GM19238 (cell line): ENCODE measurements around the gene ZNF280D.
A peak's percentile ranks its signal among the peaks of the same experiment; 100 is the strongest.
"Not testable (repeated sequence)": the region's sequence is repeated elsewhere in the genome, so short reads cannot be mapped to it uniquely, and the experiment has no call there.

Experiments used
- DNase-seq: peaks from one replicate; pipeline ENCODE4 v3.0.0; 2011; ENCODE audit warnings: low spot score; ENCODE audit not compliant: insufficient read length

Gene ZNF280D, protein sequence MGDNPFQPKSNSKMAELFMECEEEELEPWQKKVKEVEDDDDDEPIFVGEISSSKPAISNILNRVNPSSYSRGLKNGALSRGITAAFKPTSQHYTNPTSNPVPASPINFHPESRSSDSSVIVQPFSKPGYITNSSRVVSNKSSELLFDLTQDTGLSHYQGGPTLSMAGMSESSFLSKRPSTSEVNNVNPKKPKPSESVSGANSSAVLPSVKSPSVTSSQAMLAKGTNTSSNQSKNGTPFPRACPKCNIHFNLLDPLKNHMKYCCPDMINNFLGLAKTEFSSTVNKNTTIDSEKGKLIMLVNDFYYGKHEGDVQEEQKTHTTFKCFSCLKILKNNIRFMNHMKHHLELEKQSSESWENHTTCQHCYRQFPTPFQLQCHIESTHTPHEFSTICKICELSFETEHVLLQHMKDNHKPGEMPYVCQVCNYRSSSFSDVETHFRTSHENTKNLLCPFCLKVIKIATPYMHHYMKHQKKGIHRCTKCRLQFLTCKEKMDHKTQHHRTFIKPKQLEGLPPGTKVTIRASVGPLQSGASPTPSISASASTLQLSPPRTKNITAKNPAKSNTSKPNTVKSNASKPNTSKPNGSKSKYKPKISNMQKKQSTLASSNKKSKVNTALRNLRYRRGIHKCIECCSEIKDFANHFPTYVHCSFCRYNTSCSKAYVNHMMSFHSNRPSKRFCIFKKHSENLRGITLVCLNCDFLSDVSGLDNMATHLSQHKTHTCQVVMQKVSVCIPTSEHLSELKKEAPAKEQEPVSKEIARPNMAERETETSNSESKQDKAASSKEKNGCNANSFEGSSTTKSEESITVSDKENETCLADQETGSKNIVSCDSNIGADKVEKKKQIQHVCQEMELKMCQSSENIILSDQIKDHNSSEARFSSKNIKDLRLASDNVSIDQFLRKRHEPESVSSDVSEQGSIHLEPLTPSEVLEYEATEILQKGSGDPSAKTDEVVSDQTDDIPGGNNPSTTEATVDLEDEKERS

DNA sequence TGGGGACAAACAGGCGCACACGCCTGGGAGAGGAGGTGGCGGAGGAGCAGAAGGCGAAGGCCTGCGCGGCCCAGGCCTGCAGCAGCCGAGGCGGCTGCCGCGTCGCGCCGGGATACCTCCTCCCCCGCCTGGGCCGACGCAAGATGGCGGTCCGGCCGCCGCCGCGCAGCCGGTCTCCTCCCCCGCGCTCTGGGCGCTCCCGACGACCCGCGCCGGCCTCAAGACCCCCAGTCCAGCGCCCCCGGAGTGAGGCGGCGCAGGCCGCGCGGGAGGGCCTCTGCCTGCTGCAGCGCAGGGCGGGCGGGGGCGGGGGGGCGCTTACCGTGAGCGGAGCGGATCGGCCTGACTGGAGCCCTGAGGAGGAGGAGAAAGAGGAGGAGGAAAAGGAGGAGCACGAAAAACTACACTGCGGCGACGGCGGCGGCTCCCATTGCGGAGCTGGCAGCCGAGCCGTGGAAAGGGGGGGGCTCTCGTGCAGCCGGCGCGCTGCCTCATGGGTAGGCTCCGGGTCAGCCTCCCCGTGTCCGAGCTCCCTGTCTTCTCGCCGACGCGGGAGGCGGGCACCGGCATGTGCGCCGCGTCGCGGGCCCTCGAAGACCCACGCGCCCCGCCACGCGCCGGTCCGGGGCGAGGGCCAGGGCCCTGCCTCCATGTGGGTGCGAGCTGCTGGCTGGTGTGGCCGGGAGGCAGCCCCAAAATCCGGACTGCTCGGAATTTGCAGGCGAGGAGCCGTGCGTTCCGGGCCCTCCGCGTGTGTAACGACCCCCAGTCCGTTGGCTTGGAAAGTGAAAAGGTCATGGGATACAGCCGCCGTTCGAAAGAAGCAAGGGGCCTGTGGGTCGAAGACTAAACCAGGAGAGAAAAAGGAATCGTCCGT is at the start of gene ZNF280D:
Gene ZNF280D (minus strand): TSS at position 374 of the 877 bp plus-strand sequence. CDS start 26,400 bp downstream, outside the sequence.
- peak; percentile 63 for DNase-seq

DNA sequence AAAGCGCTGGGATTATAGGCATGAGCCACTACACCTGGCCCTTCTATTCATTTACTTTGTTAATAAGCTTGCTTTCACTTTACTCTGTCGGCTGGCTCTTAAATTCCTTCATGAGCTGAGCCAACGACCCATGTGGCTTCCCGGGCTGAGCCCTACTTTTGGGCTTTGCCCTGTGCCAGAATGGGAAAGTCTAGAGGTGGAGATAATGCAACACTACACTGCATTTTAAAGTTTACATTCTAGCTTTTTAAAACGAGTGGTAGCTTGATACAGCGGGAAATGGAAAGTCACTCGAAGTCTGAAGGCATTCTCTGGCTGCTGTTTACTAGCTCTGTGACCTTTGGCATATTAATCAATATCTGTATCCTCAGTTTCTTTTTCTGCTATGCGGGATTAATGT is 49.0 kb upstream of the ZNF280D start:
- DNase-seq = no peak

DNA sequence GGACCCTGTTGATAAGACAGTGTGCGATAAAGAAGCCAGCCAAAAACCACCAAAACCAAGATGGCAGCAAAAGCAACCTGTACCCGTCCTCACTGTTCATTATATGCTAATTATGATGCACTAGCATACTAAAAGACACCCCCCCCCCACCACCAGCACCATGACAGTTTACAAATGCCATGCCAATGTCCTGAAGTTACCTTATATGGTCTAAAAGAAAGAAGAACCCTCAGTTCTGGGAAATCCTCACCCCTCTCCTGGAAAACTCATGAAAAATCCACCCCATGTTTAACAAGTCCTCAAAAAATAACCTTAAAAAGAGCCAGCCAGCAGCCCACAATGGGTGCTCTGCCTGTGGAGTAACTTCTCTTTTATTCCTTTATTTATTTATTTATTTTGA is 48.4 kb upstream of the ZNF280D start:
- DNase-seq = no peak

DNA sequence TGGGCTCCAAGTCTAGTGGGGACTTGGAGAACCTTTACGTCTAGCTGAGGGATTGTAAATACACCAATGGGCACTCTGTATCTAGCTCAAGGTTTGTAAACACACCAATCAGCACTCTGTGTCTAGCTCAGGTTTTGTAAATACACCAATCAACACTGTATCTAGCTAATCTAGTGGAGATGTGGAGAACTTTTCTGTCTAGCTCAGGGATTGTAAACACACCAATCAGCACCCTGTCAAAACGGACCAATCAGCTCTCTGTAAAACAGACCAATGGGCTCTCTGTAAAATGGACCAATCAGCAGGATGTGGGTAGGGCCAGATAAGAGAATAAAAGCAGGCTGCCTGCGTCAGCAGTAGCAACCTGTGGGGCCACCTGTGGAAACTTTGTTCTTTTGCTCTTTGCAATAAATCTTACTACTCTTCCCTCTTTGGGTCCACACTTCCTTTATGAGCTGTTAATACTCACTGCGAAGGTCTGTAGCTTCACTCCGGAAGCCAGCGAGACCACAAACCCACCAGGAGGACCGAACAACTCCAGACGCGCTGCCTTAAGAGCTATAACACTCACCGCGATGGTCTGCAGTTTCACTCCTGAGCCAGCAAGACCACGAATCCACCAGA is 46.9 kb upstream of the ZNF280D start:
- DNase-seq = not testable (repeated sequence)

DNA sequence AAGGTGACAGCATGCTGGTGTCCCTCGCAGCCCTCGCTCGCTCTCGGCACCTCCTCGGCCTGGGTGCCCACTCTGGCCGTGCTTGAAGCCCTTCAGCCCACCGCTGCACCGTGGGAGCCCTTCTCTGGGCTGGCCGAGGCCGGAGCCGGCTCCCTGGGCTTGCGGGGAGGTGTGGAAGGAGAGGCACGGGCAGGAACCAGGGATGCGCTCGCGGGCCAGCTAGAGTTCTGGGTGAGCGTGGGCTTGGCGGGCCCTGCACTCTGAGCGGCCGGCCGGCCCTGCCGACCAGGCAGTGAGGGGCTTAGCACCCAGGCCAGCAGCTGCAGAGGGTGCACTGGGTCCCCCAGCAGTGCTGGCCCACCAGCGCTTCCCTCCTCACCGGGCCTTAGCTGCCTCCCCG is 46.1 kb upstream of the ZNF280D start:
- DNase-seq = not testable (repeated sequence)

DNA sequence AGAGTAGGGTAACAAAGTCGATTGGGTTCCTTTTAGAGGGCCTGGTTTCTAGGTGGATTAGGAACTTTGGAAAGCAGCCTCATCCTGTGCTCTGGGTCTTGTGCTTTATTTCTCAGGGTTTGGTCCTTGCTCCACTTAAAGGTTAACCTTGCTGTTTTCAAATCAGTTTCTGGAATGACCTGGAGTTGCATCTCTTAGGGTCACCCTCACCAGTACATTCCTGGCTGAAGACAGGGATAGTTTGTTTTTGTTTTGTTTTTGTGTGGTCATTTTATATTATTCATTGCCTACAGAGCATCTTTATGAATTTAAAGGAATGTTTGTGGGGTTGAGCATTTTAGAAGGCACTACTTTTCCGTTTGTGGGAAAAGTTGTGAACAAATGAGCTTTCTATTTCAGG is 45.5 kb upstream of the ZNF280D start:
- DNase-seq = no peak

DNA sequence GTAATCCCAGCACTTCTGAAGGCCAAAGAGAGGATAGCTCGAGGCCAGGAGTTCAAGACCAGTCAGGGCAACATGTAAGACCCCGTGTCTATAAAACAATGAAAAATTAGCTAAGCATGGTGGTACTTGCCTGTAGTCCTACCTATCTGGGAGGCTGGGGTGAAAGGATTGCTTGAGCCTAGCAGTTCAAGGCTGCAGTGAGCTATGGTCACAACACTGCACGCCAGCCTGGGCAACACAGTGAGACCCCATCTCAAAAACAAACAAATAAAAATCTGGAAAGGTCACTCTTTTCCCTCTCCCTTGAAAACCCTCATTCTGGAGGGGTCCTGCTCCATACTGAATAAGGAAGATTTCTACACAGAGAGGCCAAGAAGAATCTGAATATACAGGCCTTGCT is 43.5 kb upstream of the ZNF280D start:
- DNase-seq = no peak

DNA sequence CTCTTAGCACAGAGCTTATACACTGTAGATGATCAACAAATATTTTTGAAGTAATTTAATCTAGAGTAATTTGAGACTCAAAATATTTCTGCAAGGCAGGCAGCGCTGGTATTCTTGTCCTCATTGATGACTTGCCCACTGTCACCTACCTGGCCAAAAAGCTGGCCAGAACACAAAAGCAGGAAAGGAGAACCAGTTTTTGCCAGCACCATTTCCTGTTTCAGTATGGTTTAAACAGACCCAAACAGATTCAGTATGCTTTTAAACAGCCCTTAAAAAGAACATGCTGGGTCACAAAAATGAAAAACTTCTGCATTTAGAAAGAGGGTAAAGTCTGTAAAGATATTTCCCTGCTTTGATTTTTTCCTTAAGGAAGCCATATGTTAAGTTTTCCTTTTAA is 42.3 kb upstream of the ZNF280D start:
- DNase-seq = no peak

DNA sequence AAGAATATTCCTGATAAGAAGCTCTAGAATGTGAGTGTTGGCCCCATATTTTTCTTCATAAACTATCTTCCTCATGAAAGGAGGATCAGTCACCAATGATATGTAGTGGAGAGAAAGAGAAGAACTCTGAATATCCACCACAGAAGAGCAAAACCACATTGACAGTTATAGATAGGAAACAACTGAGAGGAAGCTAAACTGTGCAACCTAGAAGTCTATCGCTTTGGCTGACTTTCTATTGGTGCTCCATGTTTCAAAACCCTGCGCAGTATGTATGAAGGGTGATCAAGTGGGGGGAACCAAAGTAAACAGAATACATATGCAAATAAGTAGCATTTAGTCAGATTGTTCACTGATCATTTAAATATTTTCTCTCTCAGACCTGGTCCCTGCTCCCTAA is 41.0 kb upstream of the ZNF280D start:
- no peak for DNase-seq

DNA sequence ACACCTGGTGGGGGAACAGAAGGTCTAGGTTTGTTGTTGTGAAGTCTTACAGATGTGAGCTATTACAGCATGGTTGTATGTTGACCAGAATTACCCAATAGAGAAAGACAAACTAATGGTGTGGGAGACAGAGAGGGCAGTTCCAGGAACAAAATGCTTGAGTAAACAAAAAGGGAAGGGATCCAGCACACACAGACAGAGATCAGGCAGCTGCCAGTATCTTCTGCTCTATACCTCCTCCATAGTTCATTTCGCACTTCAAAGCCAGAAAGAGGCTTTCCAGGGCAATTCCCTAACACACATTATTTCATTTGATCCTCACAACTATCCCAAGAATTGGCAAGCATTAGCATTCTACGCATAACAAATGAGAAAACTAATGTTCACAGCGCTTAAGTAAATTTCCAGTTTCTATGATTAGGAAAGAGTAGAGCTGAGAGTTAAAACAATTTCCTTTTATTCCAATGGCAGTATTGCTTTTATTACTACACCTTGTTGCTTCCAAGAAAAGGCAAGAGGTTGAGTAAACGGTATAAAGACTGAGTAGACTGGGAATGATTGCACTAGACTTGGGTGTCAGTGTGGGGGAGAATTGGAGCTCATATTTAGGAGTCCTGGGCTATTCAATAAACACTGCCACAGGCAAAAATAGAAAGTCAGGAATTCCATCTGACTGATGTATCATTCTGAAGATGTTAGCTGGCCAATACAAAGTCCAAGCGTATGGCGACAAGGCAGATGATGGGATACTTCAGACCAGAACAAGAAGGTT is 39.7 kb upstream of the ZNF280D start:
- DNase-seq = no peak

DNA sequence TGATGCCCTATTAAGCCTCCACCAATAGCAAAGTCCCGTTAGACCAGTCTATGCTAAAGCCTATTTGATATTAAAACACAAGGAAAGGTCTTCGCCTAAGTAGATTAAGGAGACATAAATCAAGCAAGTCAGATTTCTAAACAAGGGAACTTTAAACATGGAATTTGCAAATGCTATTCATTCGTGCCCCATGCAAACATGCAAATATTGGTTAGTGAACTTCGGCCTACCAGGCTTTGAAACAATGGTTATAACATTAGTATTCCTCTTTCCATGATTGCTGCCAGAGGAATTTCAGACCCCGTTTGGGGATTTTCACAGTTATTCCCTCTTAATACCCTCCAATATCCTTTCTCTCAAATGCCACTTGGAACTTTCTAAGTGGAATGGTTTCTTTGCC is 36.9 kb upstream of the ZNF280D start:
- no peak for DNase-seq

DNA sequence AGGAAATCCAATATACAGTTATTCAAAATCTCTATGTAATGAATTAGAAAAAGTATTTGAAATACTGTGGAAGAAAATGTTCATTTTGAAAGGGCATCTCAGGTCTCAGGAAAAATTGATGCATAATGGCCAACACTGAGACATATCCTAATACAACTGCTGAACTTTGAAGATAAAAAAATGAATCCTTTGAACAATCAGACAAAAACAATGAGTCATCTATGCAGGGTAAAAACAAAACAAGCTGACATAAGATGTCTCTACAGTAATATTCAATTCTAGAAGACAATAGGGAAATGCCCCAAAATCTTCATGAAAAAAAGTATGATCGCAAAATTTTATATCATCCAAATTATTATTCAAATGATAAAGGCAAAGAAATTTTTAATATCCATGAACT is 34.0 kb upstream of the ZNF280D start:
- no peak for DNase-seq

DNA sequence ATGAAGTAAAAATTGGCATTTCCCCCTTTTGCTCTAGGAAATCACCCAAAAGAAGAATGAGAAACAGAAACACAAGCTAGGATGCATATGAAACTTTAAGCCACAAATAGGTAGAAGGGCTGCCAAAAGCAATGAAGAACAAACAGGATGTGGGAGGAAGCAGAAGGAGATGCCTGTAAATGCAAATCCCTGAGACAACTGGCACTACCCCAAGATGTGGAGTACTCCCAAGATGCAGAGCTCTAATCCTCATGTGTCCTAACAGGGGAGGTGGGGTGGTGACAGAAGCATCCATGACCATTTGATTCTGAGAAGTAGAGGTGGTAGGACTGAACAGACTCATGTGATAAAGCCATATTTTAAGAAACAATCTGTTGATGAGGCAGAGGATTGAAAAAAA is 31.9 kb upstream of the ZNF280D start:
- DNase-seq = no peak

DNA sequence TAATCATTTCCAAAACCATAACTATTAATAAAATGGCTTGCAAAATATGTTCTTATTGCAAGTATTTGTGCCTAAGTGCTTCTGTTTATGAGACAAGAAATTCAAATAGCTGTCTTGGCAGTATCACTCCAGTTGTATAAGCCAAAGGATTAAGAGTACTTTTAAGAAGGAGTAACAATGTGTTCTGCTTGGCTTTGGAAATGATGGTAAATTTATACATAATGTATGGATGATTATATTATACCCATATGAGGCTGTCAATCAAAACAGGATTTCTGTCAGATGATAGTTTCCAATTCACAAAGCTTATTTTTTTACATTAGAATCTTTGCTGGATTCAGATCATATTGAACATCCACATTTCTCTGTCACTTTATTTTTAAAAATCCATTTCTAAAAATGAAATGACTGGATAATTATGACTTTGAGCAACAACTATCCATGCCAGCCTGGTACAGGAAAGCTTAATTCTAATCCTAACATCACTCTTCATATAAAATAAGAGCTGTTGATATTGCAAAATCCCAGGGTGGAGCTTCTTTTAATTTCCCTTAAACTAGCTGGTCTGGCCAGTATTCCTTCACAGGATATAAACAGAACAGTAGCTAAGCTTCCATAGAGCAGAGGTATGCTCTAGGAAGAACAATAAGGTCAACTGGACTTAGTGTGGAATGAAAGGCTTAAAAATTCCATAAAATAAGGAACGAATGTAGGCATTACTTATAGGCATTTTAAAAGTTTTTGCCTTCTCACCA is 30.0 kb upstream of the ZNF280D start:
- DNase-seq = no peak

DNA sequence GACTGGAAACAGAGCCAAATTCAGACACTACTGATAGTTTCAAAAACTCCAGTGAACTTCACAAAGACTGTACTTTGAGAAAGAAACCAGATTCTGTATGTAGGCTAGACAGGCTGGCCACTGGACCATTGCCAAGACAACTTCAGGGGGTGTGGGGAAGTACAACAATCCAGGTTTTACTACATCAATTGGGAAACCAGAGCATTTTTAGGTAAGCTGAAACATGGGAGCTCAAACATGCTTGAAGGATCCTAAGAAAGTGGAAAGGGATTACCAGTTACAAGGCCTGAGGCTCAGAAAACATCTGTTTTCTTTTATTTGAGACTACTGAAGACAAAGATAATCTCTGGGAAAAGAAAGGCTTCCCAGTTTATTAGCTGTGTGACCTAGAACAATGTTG is 26.9 kb upstream of the ZNF280D start:
- no peak for DNase-seq

DNA sequence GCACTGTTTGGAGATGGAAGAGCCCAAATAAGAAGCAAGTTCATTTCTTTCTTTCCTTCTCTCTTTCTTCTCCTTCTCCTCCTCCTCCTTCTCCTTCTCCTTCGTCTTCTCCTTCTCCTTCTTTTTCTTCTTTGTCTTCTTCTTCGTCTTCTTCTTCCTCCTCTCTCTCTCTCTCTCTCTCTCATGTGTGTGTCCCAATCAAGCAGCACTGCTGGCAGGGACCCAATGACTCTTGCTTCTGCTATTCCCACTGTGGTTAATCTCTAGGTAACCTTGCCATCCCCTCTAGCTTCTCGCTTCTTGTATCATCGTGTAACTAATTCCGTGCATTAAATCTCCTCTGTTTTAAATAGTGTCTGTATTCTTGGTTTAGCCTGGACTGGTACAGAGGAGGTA is 26.1 kb upstream of the ZNF280D start:
- DNase-seq = no peak

DNA sequence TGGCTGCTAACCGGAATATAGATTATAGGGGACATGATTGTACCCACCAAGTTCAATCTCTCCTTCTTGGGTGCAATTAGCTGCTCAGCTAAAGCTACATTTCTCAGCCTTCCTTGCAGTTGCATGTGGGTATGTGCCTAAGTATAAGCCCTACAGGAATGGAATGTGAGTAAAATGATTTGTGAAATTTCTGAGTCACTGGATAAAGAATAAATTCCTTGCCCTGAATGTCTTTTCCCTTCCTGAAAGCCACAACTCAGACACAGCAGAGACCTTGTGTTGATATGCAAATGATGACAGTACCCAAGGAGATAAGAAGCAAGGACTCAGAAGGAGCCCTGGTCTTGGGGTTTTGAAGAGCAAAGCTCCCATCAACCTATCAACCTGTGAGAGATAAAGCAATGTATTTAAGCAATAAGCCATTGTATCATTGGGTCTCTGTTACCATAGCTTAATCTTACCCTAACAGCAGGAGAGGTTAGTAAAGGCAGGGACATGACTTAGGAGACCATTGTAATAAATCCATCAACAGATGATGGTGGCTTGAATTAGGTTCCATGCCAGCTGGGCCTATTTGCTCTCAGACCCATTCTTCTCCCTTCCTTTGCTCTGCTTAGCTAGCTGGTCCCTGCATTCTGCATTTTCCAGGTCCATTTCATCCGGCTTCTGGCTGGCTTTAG is 25.6 kb upstream of the ZNF280D start:
- no peak for DNase-seq

DNA sequence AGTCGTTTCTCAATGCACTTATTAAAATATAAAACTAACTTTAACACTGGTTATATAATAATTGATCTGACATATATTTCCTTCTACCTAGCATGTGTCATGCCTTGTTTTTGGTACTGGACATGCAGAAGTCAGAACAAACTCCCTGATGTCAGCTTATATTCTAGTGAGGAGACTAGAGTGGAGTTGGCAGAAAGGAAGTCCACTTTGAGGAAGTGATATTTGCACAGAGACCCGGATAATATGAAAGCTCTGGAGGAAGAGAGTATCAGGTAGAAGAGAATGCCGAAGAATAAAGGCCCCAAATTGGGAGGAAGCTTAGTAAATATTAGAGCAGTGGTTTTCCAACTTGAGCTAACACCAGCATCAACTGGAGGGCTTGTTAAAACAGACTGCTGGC is 24.6 kb upstream of the ZNF280D start:
- DNase-seq = no peak
